Measurements from ENCODE around the gene CSRNP3.

The CSRNP3 gene

DNA sequence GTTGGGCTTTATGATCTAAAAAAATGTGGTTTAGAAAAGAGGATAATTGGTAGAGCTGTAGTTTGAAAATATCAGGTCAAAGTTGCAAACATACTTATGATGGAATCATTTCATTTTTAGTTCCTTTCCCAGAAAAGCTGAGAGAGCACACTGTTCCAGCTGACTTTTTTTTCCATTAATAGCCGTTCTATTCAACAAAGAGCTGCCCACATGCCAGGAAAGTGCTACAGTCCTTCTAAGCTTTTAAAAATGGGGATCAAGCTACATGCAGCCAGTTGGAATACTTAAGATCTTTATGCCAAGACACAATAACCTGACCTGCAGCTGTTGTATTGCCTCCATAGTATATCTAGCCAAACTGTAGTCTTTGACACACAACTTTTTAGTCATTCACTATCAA, 213.0 kb downstream of the CSRNP3 start:
- no peak for DNase-seq (ENCODE audit: low read depth in 2 of 2)

DNA sequence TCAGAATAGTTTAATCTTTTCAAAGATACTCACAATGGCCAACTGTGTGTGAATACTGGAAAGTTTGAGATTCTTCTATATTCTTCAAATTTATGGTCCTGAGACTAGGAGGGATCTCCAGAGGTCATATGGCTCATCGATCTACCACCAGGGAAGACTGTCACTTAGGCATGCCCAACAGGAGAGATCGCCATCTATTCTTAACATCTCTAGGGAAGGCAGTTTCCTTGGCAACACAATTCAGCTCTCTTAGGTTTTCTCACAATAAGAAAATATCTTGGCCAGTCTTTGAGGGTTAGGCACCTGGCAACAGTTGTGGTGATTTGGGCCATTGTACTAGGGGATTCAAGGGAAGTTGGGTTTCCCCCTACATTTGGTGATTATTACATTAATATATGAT, 217.3 kb downstream of the CSRNP3 start:
- DNase-seq (ENCODE audit: low read depth in 2 of 2), result no peak

DNA sequence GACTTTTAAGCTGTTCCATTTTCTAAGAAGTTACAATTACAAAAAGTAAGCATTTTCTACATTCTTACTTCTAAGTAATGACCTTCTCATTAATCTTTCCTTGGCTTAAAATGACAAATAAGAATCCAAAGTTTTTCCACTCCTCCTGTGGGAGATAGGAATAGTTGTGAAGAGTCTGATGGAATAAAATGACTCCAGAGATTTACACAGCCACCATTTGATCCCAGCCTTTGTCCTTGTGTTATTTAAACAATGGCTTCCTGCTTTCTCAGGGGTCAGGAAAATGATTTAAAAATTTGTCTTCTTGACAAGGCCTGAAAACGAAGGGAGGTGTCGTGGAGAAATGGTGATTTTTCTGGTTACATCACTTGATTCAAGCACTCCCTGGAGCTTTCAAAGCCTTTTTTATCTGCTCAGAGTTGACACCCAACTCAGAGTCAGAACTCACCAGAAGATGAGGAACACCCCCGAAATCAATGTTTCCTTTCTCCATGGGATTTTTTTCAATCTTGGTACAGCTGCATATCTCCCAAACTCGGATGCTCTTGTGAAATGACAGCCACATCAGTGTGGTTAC, 218.0 kb downstream of the CSRNP3 start:
- no peak for DNase-seq (ENCODE audit: low read depth in 2 of 2)

DNA sequence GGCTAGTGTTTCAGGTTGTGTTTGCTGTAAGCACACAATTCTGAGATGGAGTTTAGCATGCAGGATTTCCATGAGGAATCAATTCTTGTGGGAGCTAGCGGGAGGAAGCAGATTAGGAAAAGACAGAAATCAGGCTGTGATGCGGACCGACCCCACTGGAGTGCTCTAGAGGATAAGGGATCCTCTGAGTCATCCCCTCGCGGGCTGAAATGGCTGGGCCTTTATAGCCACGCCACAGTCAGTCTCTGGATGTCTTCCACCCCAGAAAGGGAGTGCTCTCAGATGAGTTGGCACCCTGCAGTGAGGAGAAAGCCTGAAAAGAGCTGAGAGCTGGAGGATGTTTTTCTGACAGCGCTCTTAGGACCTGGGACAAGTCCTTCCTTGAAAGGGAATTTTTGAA, 222.1 kb downstream of the CSRNP3 start:
- no peak for DNase-seq (ENCODE audit: low read depth in 2 of 2)

DNA sequence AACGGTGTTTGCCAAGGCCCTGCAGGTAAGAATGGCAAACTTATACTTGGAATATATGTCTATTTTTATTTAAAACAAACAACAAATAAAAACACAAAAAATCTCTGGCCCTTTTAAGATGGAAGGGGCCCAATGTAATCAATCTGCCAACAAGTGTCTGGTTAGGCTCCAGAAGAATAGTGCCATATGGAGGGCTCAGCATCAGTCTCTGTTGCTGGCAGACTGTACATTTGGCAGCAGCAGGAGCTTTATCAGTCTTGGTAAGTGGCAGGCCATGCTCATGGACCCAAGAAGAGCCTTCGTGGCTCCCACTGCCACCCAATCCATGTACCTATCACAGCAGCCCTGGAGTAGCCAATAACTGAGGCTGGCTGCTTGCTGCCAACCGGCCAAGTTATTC, 223.4 kb downstream of the CSRNP3 start:
- no peak for DNase-seq (ENCODE audit: low read depth in 2 of 2)

DNA sequence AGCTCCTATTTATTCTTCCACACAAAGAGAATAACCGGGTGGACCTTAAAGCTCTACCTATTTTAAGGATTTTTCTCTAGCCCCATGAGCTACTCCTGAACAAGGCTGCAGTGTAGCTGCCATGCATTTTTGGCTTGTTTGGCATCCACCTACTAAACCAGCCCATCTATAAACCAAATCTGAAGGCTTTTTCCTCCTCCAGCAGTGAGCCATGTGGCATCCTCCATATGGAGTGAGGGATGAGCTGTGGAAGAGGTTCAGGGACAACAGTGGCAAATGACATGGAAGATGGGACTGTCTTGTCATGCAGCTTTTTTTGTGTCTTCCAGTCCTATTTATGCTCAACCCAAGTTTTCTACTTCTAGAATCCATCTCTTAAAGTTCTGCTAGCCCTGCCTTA, 224.3 kb downstream of the CSRNP3 start:
- DNase-seq (ENCODE audit: low read depth in 2 of 2), result no peak

DNA sequence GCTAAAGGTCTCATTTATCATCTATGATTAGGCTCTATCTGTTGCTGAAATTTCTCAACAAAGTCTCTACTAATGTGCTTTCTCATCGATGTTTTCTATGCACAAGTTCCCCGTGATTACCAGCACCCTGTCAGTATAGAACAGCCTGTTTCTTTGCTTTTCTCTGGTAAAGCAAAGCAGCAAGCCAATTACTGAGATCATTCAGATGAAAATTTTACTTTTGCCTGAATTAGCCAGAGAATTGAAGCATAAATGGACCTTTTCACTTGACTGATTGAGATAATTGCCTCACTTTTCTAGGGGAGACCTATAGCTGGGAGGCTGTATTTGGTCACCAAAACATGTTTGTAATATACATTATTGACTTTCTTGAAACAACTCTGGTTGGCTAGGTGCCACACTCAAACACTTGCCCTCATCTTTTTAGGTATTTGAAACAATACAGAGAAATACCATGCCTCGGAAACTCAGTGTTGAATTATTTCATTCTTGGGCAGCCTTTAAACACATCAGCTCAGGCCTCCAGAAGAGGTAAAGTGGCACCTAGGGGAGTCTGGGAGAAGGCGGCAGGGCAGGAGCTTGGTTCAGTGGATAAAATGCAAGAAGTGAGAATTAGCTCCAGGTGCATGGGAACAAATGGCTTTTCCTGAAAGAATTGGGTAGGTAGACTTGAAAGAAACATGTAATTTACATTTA, 228.4 kb downstream of the CSRNP3 start:
- DNase-seq (ENCODE audit: low read depth in 2 of 2), result no peak

DNA sequence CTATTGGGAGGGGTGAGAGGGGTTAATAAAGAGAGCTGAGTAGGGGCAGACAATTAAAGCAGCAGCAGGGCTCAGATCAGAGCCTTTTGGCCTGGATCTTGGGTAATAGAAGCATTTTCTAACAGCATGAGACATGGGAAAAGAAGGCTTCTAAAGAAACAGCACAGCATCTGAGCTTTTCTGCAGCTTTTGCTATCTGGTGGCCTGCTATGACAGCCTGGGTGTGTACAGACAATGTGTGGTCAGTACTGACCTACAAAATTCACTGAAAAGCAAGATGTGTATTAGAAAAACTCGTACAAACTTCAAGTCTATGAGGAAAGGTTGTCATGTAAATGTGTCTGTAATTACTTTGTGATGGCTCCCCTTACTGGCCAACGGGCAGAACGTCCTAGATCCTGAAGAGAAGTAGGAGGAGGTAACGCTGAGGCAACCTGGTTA, 229.0 kb downstream of the CSRNP3 start:
- no peak for DNase-seq (ENCODE audit: low read depth in 2 of 2)

DNA sequence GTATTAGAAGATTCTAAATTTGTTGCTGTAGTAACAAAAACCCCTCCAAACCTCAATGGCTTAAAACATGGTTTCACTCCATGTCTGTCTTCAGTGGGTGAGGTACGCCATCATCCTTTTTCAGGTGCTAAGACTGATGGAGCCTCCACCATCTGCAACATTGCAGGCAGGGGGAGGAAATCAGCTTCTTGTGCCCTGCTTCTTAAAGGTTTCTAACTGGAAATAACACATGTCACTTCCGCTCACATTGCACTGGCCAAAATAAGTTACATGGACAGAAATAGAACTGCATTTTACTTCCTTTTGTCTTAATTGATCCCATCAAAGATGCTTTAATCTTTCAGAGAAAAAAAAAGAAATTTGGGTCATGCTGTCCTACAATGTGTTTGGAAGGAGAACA, 230.4 kb downstream of the CSRNP3 start:
- DNase-seq (ENCODE audit: low read depth in 2 of 2), result no peak

DNA sequence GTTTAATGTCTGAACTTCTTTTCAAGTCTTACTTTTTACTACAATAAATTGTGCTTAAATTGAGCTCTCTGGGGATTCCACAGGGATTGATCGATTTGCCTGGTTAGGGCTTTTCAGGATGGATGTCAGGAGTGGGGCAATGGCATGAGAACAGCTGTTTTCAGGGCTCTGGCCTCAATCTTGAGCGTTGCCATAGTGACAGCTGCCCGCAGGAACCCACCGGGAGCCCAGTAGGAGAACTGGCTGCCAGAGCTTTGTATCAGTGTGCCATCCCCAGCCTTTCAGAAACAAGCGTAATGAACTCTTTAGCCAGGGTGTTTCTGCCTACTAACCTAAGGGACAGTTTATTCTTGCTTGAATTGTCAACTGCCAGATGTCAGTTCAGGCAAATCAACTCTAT, 231.0 kb downstream of the CSRNP3 start:
- DNase-seq (ENCODE audit: low read depth in 2 of 2), result no peak

DNA sequence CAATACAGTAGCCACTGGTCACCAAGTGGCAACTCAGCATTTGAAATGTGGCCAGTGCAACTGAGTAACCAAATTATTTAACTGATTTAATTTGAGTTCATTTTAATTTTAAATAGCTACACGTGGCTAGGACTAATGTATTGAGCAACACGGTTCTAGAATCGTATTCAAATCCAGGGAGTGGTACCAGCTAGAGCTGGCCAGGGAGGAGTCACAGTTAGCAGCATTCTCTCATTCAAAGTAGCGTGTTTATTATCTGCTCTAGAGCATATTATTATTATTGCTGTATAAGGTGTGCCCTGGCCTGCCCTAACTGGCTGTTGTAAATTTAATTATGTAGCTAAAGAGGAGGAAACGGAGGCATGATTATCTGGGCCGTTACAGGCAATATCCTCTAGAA, 231.6 kb downstream of the CSRNP3 start:
- no peak for DNase-seq (ENCODE audit: low read depth in 2 of 2)

DNA sequence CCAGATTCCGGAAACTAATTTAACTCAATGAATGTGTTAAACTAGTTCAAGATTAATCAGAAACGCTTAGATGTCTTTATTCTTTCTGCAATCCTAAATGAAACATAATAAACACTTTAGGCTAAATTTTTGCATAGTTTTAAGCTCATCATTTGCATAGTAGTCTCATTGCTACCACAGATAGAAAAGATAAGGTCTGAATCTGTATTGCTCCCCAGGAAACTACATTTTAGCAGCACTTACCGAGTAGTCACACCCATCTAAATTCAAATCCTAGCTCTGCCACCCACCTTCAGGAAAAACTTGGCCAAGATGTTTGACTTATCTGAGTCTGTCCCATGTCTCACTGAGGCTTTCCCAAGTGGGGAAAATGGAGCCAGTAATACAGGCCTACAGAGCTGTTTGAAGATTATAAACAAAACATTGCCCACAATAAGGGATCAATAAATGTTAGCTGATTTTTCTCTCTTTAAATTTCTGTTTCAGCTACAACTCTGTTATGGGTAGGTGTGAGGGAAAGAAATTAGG, 237.5 kb downstream of the CSRNP3 start:
- no peak for DNase-seq (ENCODE audit: low read depth in 2 of 2)

DNA sequence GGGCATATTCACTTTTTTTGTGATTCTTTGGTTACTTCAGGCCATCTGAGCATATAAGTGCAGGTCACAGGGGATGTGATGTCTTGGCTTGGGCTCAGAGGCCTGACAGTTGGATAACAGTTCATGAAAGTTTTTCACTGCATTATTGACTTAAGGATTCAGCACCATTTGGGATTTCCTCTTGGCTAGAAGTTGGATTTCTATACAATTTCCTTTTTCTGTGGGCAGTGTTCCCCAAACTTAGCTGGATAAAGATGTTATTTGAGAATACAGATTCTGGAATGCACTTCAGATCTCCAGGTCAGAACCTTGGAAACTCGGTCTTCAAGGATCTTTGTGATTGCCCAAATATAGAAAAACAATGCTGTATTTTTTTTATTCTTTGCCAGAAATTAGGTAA, 246.6 kb downstream of the CSRNP3 start:
- no peak for DNase-seq (ENCODE audit: low read depth in 2 of 2)

DNA sequence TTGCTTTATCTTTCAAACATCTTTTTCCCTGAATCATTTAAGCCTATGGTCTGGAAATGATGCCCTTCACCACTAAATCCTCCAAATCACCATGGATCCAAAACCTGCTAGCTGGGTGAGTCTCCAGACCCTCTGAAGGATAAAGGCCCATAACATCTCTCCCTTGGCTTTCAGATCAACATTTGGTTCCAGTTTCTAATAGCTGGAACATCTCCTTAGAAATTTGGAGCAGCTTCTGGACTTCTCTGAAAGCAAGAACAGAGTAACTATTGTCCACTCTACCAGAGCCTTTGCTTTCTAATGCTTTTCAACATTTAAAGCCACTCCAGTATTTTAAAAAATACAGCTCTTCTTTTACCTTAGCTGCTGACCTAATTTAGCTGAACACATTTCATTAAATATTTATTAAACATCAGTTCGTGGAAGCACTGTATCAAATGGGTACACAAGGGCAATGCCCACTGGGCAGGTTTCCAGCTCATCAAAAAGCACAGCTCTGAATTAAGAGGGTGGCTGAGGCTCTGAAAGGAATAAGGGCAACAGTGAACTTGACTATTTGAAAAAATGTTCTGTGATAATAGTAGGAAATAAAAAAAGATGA, 249.2 kb downstream of the CSRNP3 start:
- DNase-seq (ENCODE audit: low read depth in 2 of 2), result no peak

DNA sequence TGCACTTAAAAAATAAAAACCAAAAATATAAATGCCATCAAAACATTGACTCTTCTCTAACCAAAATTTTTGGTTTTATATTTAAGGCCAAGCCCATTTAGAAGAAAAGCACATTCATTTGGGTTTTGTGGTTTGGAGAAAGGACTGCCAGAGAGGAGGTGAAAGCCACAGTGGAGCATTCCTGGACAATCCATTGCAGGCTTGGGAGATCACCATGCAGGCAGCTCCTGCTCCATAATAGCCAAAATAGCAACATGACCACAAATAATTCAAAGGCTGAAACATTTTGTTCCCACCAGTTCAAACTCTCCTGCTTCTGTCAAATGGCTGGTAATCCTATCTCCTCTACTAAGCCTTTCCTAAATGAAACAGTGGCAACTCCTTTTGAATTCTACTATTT, 251.0 kb downstream of the CSRNP3 start:
- DNase-seq (ENCODE audit: low read depth in 2 of 2), result no peak

DNA sequence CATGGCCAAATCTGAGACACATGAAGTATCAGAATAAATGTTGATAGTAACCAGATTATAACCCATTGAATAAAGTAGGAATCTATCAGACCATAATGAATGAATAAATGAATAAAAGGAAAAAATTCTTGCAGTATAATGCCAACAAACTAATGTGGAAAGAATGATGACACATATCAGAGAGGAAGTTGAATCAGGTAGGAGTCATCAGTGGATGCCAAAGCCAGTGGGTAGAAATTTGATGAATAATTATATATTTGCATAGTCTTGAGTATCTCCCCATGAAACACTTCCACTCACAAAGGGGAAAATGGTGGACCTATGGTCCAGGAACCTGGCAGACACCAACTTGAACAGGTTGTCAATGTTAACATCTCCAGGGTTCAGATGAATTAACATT, 255.9 kb downstream of the CSRNP3 start:
- no peak for DNase-seq (ENCODE audit: low read depth in 2 of 2)
